Measurements from ENCODE around the gene CLHC1. TPM values are rescaled to one million over a fixed set of nuclear protein-coding genes. Genes with fewer than 3 reads are reported as not detected.
"Not testable (repeated sequence)": the region's sequence is repeated elsewhere in the genome, so short reads cannot be mapped to it uniquely, and the experiment has no call there.

The CLHC1 gene
- total RNA-seq, 1 experiment from 2014 or later = 9.2 TPM

- Mint-ChIP-seq H3K9me3 (no peaks in the 10 kb centered on the region), H3K27me3 (ENCODE audit: low read depth) (no peaks in the 10 kb centered on the region), H3K27ac (no peak overlapping the region), H3K4me1 (peaks cover 23 to 26% of the 10 kb centered on the region in 2 experiments), H3K4me3 (no peak overlapping the region), H3K36me3 (ENCODE audit: insufficient read depth in 1 of 3, low read depth in 3 of 3) (no peaks in the 10 kb centered on the region)
- Histone ChIP-seq H2BK20ac (ENCODE audit: low read depth, low read length, poor library complexity, severe bottlenecking) (no peak overlapping the region), H3K23me2 (ENCODE audit: insufficient read length, low read depth, low read length, poor library complexity, severe bottlenecking) (no peaks in the 10 kb centered on the region), H3K4me2 (ENCODE audit: insufficient read depth, insufficient read length, low read length) (no peak overlapping the region), H3K56ac (ENCODE audit: insufficient read length, low read depth, low read length) (no peak overlapping the region), H3K4ac (ENCODE audit: low read depth, low read length) (no peak overlapping the region), H3K27ac (ENCODE audit: insufficient read length, low read depth, low read length) (no peak overlapping the region), H3K18ac (ENCODE audit: insufficient read length, low read depth, low read length) (no peak overlapping the region), H2BK12ac (ENCODE audit: insufficient read length, low read depth, low read length) (no peak overlapping the region), H4K20me1 (ENCODE audit: control insufficient read depth, insufficient read depth, insufficient read length) (no peaks in the 10 kb centered on the region), H3K9me3 (ENCODE audit: control insufficient read depth, low read depth, low read length) (no peaks in the 10 kb centered on the region), H4K8ac (replicated peaks; ENCODE audit: insufficient read length, low read depth, low read length) (no peak overlapping the region), H2BK15ac (ENCODE audit: low read depth, low read length) (no peak overlapping the region), H3K4me1 (ENCODE audit: insufficient read depth, low read length) (peaks cover 5% of the 10 kb centered on the region; the same call in 1 of the 2 replicates), H3T11ph (ENCODE audit: low read length) (no peak overlapping the region), H2AK5ac (ENCODE audit: insufficient read length, low read length) (no peak overlapping the region), H3K79me2 (ENCODE audit: insufficient read depth, low read length) (no peaks in the 10 kb centered on the region), H2BK5ac (ENCODE audit: insufficient read length, low read length) (no peak overlapping the region), H3K9ac (ENCODE audit: extremely low read depth, insufficient read length, low read length) (no peak overlapping the region), H4K91ac (ENCODE audit: insufficient read length, low read depth, low read length) (no peak overlapping the region), H2BK120ac (ENCODE audit: low read depth, low read length, poor library complexity, severe bottlenecking) (no peak overlapping the region), H2AFZ (ENCODE audit: low read length) (no peak overlapping the region), H3K79me1 (ENCODE audit: insufficient read depth, low read depth, low read length, poor library complexity, severe bottlenecking) (no peaks in the 10 kb centered on the region), H3K27me3 (ENCODE audit: insufficient read depth, low read length) (no peaks in the 10 kb centered on the region), H4K5ac (ENCODE audit: insufficient read length, low read depth, low read length) (no peak overlapping the region), H3K14ac (ENCODE audit: insufficient read depth, low read length) (no peak overlapping the region), H3K23ac (ENCODE audit: insufficient read length, low read depth, low read length) (no peak overlapping the region)
- DNase-seq = no peak
- TF ChIP-seq, protein P1, sequence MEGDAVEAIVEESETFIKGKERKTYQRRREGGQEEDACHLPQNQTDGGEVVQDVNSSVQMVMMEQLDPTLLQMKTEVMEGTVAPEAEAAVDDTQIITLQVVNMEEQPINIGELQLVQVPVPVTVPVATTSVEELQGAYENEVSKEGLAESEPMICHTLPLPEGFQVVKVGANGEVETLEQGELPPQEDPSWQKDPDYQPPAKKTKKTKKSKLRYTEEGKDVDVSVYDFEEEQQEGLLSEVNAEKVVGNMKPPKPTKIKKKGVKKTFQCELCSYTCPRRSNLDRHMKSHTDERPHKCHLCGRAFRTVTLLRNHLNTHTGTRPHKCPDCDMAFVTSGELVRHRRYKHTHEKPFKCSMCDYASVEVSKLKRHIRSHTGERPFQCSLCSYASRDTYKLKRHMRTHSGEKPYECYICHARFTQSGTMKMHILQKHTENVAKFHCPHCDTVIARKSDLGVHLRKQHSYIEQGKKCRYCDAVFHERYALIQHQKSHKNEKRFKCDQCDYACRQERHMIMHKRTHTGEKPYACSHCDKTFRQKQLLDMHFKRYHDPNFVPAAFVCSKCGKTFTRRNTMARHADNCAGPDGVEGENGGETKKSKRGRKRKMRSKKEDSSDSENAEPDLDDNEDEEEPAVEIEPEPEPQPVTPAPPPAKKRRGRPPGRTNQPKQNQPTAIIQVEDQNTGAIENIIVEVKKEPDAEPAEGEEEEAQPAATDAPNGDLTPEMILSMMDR (conservative IDR thresholded peaks at IDR 0.05) = no peak
- no CpG with 5 or more reads among the region's 1 CpG for WGBS (ENCODE audit: extremely low coverage, insufficient read length, low lambda C conversion rate)
These were observed 101.2 kb downstream of the CLHC1 start for GRCh38 chr2:55130849-55131248.

- H2BK120ac ChIP-seq (ENCODE audit: low read depth, low read length, poor library complexity, severe bottlenecking); H2BK5ac ChIP-seq (ENCODE audit: insufficient read length, low read length); H2BK12ac ChIP-seq (ENCODE audit: insufficient read length, low read depth, low read length); H3K27ac ChIP-seq (ENCODE audit: insufficient read length, low read depth, low read length); H3K27me3 Mint-ChIP-seq (ENCODE audit: low read depth); H3K27me3 ChIP-seq (ENCODE audit: insufficient read depth, low read length); H3K9me3 ChIP-seq (ENCODE audit: control insufficient read depth, low read depth, low read length); H3K4me1 ChIP-seq (ENCODE audit: insufficient read depth, low read length); H3K79me2 ChIP-seq (ENCODE audit: insufficient read depth, low read length); H3T11ph ChIP-seq (ENCODE audit: low read length); H3K14ac ChIP-seq (ENCODE audit: insufficient read depth, low read length); H3K4ac ChIP-seq (ENCODE audit: low read depth, low read length); H2BK15ac ChIP-seq (ENCODE audit: low read depth, low read length); H3K4me2 ChIP-seq (ENCODE audit: insufficient read depth, insufficient read length, low read length); H2AFZ ChIP-seq (ENCODE audit: low read length); H3K9ac ChIP-seq (ENCODE audit: extremely low read depth, insufficient read length, low read length); DNase-seq; H4K91ac ChIP-seq (ENCODE audit: insufficient read length, low read depth, low read length); H3K27ac Mint-ChIP-seq; H4K8ac ChIP-seq (replicated peaks; ENCODE audit: insufficient read length, low read depth, low read length); H3K18ac ChIP-seq (ENCODE audit: insufficient read length, low read depth, low read length); H2BK20ac ChIP-seq (ENCODE audit: low read depth, low read length, poor library complexity, severe bottlenecking); H3K23me2 ChIP-seq (ENCODE audit: insufficient read length, low read depth, low read length, poor library complexity, severe bottlenecking); H3K23ac ChIP-seq (ENCODE audit: insufficient read length, low read depth, low read length); H2AK5ac ChIP-seq (ENCODE audit: insufficient read length, low read length); H3K4me3 Mint-ChIP-seq; H4K5ac ChIP-seq (ENCODE audit: insufficient read length, low read depth, low read length); H3K79me1 ChIP-seq (ENCODE audit: insufficient read depth, low read depth, low read length, poor library complexity, severe bottlenecking); H3K56ac ChIP-seq (ENCODE audit: insufficient read length, low read depth, low read length); H4K20me1 ChIP-seq (ENCODE audit: control insufficient read depth, insufficient read depth, insufficient read length); H3K9me3 Mint-ChIP-seq: not testable (repeated sequence)
- WGBS (ENCODE audit: extremely low coverage, insufficient read length, low lambda C conversion rate) = no CpG with 5 or more reads among the region's 4 CpGs
- peaks cover 11 to 14% of the 10 kb centered on the region in 2 experiments for H3K4me1 Mint-ChIP-seq
- peaks cover 0 to 11% (median 2%) of the 10 kb centered on the region in 3 experiments; a peak in 2 of 7 replicates for H3K36me3 Mint-ChIP-seq (ENCODE audit: insufficient read depth in 1 of 3, low read depth in 3 of 3)
These were observed 105.5 kb downstream of the CLHC1 start for GRCh38 chr2:55126643-55127042.

Data from H9 (cell line).